SK-N-SH (cell line): ENCODE measurements around the gene TBC1D1. TPM values are rescaled to one million over a fixed set of nuclear protein-coding genes. Genes with fewer than 3 reads are reported as not detected.

Source experiments
- CTCF ChIA-PET: fragments of 300-600, 350-600 bp; formaldehyde crosslinking; extraction: SDS; loops from one replicate; lab custom pipeline; 2021; lab: Yijun Ruan, JAX
- POLR2A ChIA-PET: fragments of 350-600 bp; sonication (Branson Sonifier 250); formaldehyde crosslinking; extraction: SDS; loops from one replicate; lab custom pipeline; 2020; ENCODE audit warnings: antibody characterized with exemption, inconsistent platforms; lab: Yijun Ruan, JAX
- DNase-seq: peaks from one replicate; pipeline ENCODE4 v3.0.0; 2012
- H2AFZ ChIP-seq: fragments of 200-600 bp; sonication (generic); 2 replicates; pipeline ENCODE4 v1.8.1; 2016; ENCODE audit warnings: antibody characterized with exemption, mild to moderate bottlenecking, low read depth
- H3F3A ChIP-seq: fragments of 200-600 bp; sonication (generic); replicated peaks from 2 replicates; pipeline ENCODE3; 2016; ENCODE audit warnings: antibody characterized with exemption, mild to moderate bottlenecking; ENCODE audit not compliant: insufficient read depth
- H3K27ac ChIP-seq, 2 experiments: fragments of 200-500 bp in 1 of 2; fragments of 200-600 bp in 1 of 2; sonication (Bioruptor generic) in 1 of 2; sonication (generic), shearing (Covaris generic) in 1 of 2; 2 replicates each; pipeline versions ENCODE4 v1.5.1 to v1.6.1; 2014 to 2016; ENCODE audit warnings: low read depth in 2 of 2, inconsistent platforms in 1 of 2, low read length in 1 of 2, mild to moderate bottlenecking in 1 of 2, mixed read lengths in 1 of 2
- H3K27me3 ChIP-seq: fragments of 200-600 bp; sonication (generic), shearing (Covaris generic); 2 replicates; pipeline ENCODE4 v1.6.1; 2016; ENCODE audit warnings: mixed run types; ENCODE audit not compliant: insufficient read depth
- H3K36me3 ChIP-seq, 2 experiments: fragments of 200-500 bp in 1 of 2; fragments of 200-600 bp in 1 of 2; sonication (Bioruptor generic) in 1 of 2; sonication (generic) in 1 of 2; replicated peaks in 1 of 2; 2 replicates each; pipeline versions ENCODE3 to v1.5.1; 2014 to 2016; ENCODE audit warnings: low read length in 1 of 2, mild to moderate bottlenecking in 1 of 2; ENCODE audit not compliant: insufficient read depth in 2 of 2, control insufficient read depth in 1 of 2
- H3K4me1 ChIP-seq, 2 experiments: fragments of 200-500 bp in 1 of 2; fragments of 200-600 bp in 1 of 2; sonication (Bioruptor generic) in 1 of 2; sonication (generic), shearing (Covaris generic) in 1 of 2; 2 replicates each; pipeline versions ENCODE4 v1.5.1 to v1.6.1; 2014 to 2016; ENCODE audit warnings: low read depth in 1 of 2, low read length in 1 of 2, mixed run types in 1 of 2; ENCODE audit not compliant: insufficient read depth in 2 of 2, control insufficient read depth in 1 of 2
- H3K4me2 ChIP-seq: fragments of 200-600 bp; sonication (generic), shearing (Covaris generic); 2 replicates; pipeline ENCODE4 v1.6.1; 2017; ENCODE audit warnings: mixed run types
- H3K4me3 ChIP-seq, 2 experiments: fragments of 200-500 bp in 1 of 2; fragments of 200-600 bp in 1 of 2; sonication (Bioruptor generic) in 1 of 2; sonication (generic), shearing (Covaris generic) in 1 of 2; 2 replicates each; pipeline versions ENCODE4 v1.5.1 to v1.8.1; 2014 to 2016; ENCODE audit warnings: low read depth in 2 of 2, inconsistent platforms in 1 of 2, low read length in 1 of 2, mild to moderate bottlenecking in 1 of 2, mixed read lengths in 1 of 2, moderate library complexity in 1 of 2
- H3K79me2 ChIP-seq: fragments of 200-600 bp; sonication (generic); 2 replicates; pipeline ENCODE4 v1.8.1; 2017; ENCODE audit warnings: mild to moderate bottlenecking; ENCODE audit not compliant: insufficient read depth
- H3K9ac ChIP-seq: fragments of 200-600 bp; sonication (generic); 2 replicates; pipeline ENCODE4 v1.6.1; 2017; ENCODE audit warnings: mixed run types
- H3K9me2 ChIP-seq: fragments of 200-600 bp; sonication (generic); 2 replicates; pipeline ENCODE4 v1.6.1; 2017; ENCODE audit warnings: mixed run types
- H3K9me3 ChIP-seq: fragments of 200-600 bp; sonication (generic); 2 replicates; pipeline ENCODE4 v1.6.1; 2017; ENCODE audit warnings: mixed run types, mild to moderate bottlenecking, moderate library complexity
- H4K20me1 ChIP-seq: fragments of 200-600 bp; sonication (generic); 2 replicates; pipeline ENCODE4 v1.6.1; 2017; ENCODE audit warnings: mild to moderate bottlenecking, mixed run types; ENCODE audit not compliant: insufficient read depth
- CTCF ChIP-seq: fragments of 200-600 bp; sonication (generic); IDR thresholded peaks from 2 replicates; pipeline ENCODE4 v1.6.1; 2017; ENCODE audit warnings: antibody characterized with exemption, mild to moderate bottlenecking, moderate library complexity
- EZH2phosphoT487 ChIP-seq: fragments of 200-600 bp; sonication (generic); IDR thresholded peaks from 2 replicates; pipeline ENCODE4 v1.6.1; 2017; ENCODE audit warnings: low read depth, mixed run types, mild to moderate bottlenecking, antibody characterized with exemption, moderate library complexity, borderline replicate concordance
- FOXJ3 ChIP-seq: sonication (generic); formaldehyde crosslinking; IDR thresholded peaks from 2 replicates; pipeline ENCODE4 v1.5.1; 2020; ENCODE audit warnings: mild to moderate bottlenecking, missing genetic modification reagents
- GATA2 ChIP-seq: sonication (generic); formaldehyde crosslinking; IDR thresholded peaks from 2 replicates; pipeline ENCODE4 v1.5.0; 2020; ENCODE audit warnings: mild to moderate bottlenecking, missing genetic modification reagents
- MAX ChIP-seq: IDR thresholded peaks from 2 replicates; pipeline ENCODE4 v1.4.0; 2012; ENCODE audit warnings: low read depth
- MEF2A ChIP-seq: IDR thresholded peaks from 2 replicates; pipeline ENCODE4 v1.4.0; 2012; ENCODE audit warnings: low read depth, borderline replicate concordance
- RAD21 ChIP-seq: IDR thresholded peaks from 2 replicates; pipeline ENCODE4 v1.6.1; 2012; ENCODE audit warnings: mild to moderate bottlenecking, low read length
- RXRA ChIP-seq: IDR thresholded peaks from 2 replicates; pipeline ENCODE4 v1.4.0; 2012; ENCODE audit warnings: low read depth, mild to moderate bottlenecking, borderline replicate concordance
- SIN3A ChIP-seq: IDR thresholded peaks from 2 replicates; pipeline ENCODE4 v1.6.1; 2012; ENCODE audit warnings: low read depth, mild to moderate bottlenecking, low read length, moderate library complexity, borderline replicate concordance
- SMC3 ChIP-seq: IDR thresholded peaks from 2 replicates; pipeline ENCODE4 v1.6.1; 2012; ENCODE audit warnings: low read depth, low read length, improper control_type of control experiment
- TAF1 ChIP-seq: IDR thresholded peaks from 2 replicates; pipeline ENCODE4 v1.6.1; 2012; ENCODE audit warnings: low read depth, mild to moderate bottlenecking, low read length, moderate library complexity, borderline replicate concordance
- TEAD4 ChIP-seq: IDR thresholded peaks from 2 replicates; pipeline ENCODE4 v1.4.0; 2012; ENCODE audit warnings: mild to moderate bottlenecking, borderline replicate concordance; ENCODE audit not compliant: insufficient read depth
- YY1 ChIP-seq: IDR thresholded peaks from 2 replicates; pipeline ENCODE4 v1.4.0; 2012; ENCODE audit warnings: low read depth, mild to moderate bottlenecking
- WGBS: methylation state at CpG from one replicate; pipeline ENCODE4 v1.1.6; 2017; ENCODE audit warnings: low lambda C conversion rate; 5-methylcytosine and 5-hydroxymethylcytosine counted together
- polyA plus RNA-seq, 3 experiments: library from polyadenylated mRNA; depleted of rRNA; stranded (reverse); fragments of >200 nt; gene quantifications; 2 replicates each; pipeline ENCODE4 v1.2.3, GENCODE V29; 2012
- TF ChIP-seq, protein P1 (sequence below): IDR thresholded peaks from 2 replicates; pipeline ENCODE4; 2012
- TF ChIP-seq, protein P2 (sequence below): fragments of 150-350 bp; IDR thresholded peaks from 2 replicates; pipeline ENCODE4 v1.6.1; 2017; ENCODE audit warnings: antibody characterized with exemption, low read length, low read depth, borderline replicate concordance
- TF ChIP-seq, protein P3 (sequence below): IDR thresholded peaks from 2 replicates; pipeline ENCODE4 v1.4.0; 2012; ENCODE audit warnings: low read depth, borderline replicate concordance

Gene TBC1D1
- polyA plus RNA-seq, 1 of the 3 experiments (the other 2 are of a cell fraction), result 29.8 TPM

- no peaks in the 10 kb centered on the region for H3K79me2 ChIP-seq
- H3K9ac ChIP-seq, result no peak overlapping the region
- no peaks in the 10 kb centered on the region for H3K9me2 ChIP-seq
- H3K9me3 ChIP-seq, result no peaks in the 10 kb centered on the region
- H3F3A ChIP-seq, result peaks cover 3% of the 10 kb centered on the region
- no peaks in the 10 kb centered on the region for H3K27me3 ChIP-seq
- no peak overlapping the region for H3K4me3 ChIP-seq
- POLR2A ChIA-PET, result no interaction called here
- peaks cover 17 to 32% of the 10 kb centered on the region in 2 experiments for H3K36me3 ChIP-seq
- no peak overlapping the region for H2AFZ ChIP-seq
- TF ChIP-seq, protein P1, sequence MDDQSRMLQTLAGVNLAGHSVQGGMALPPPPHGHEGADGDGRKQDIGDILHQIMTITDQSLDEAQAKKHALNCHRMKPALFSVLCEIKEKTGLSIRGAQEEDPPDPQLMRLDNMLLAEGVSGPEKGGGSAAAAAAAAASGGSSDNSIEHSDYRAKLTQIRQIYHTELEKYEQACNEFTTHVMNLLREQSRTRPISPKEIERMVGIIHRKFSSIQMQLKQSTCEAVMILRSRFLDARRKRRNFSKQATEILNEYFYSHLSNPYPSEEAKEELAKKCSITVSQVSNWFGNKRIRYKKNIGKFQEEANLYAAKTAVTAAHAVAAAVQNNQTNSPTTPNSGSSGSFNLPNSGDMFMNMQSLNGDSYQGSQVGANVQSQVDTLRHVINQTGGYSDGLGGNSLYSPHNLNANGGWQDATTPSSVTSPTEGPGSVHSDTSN, result no peak
- TF ChIP-seq SIN3A (no peak), TEAD4 (no peak), MEF2A (no peak)
- TF ChIP-seq, protein P2, sequence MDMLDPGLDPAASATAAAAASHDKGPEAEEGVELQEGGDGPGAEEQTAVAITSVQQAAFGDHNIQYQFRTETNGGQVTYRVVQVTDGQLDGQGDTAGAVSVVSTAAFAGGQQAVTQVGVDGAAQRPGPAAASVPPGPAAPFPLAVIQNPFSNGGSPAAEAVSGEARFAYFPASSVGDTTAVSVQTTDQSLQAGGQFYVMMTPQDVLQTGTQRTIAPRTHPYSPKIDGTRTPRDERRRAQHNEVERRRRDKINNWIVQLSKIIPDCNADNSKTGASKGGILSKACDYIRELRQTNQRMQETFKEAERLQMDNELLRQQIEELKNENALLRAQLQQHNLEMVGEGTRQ, result no peak
- TF ChIP-seq, protein P3, sequence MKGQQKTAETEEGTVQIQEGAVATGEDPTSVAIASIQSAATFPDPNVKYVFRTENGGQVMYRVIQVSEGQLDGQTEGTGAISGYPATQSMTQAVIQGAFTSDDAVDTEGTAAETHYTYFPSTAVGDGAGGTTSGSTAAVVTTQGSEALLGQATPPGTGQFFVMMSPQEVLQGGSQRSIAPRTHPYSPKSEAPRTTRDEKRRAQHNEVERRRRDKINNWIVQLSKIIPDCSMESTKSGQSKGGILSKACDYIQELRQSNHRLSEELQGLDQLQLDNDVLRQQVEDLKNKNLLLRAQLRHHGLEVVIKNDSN, result no peak
- TF ChIP-seq, all 33 proteins: peak for 0
- Histone ChIP-seq H3K4me1 (no peaks in the 10 kb centered on the region; a peak in 1 of 4 replicates), H3K4me2 (no peak overlapping the region), H4K20me1 (no peaks in the 10 kb centered on the region), H3K27ac (no peak overlapping the region)
- 87% methylated on average over 4 of the region's 4 CpGs for WGBS
- no peak for DNase-seq
- CTCF ChIA-PET, result interaction anchor here (0.7 to 1.9 kb wide), 2 partner anchors 54 to 119 kb away, joined by 3 to 6 read pairs; no protein-coding TSS in a partner anchor
Observed at GRCh38 chr4:37858112-37858511, 32.8 kb upstream of the TBC1D1 start.

DNA sequence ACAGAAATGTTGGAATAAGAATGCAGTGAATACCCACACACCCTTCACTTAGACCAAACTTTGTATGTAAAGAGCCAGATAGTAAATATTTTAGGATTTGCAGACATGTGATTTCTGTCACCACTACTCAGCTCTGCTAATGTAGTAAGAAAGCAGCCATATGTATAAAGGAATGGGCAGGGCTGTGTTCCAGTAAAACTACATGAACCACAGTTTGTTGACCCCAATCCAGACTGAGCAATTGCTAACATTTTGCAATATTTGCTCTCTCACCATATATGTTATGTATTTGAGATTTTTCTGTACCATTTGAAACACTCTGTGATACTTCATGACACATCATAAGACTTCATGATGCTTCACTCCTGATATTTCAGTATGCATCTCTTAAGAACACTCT is 32.0 kb upstream of the TBC1D1 start:
- no peaks in the 10 kb centered on the region for H3K9me2 ChIP-seq
- H4K20me1 ChIP-seq, result no peaks in the 10 kb centered on the region
- no peak overlapping the region for H3K4me3 ChIP-seq
- H3F3A ChIP-seq, result peaks cover 3% of the 10 kb centered on the region
- H3K27ac ChIP-seq, result no peak overlapping the region
- no peak for DNase-seq
- POLR2A ChIA-PET, result no interaction called here
- TF ChIP-seq CTCF (no peak), SMC3 (no peak), GATA2 (CRISPR knock-in tag) (no peak), MEF2A (no peak), MAX (no peak), FOXJ3 (CRISPR knock-in tag) (no peak), RXRA (no peak), TAF1 (no peak), YY1 (no peak), EZH2phosphoT487 (no peak), RAD21 (no peak)
- TF ChIP-seq, protein P2, result no peak
- no peak overlapping the region for H3K4me2 ChIP-seq
- no peaks in the 10 kb centered on the region for H3K27me3 ChIP-seq
- H3K79me2 ChIP-seq, result no peaks in the 10 kb centered on the region
- no peaks in the 10 kb centered on the region for H3K9me3 ChIP-seq
- CTCF ChIA-PET, result interaction anchor here (0.6 kb wide), 1 partner anchor 176 kb away, joined by 3 read pairs; no protein-coding TSS in a partner anchor
- H3K36me3 ChIP-seq, result peaks cover 17 to 32% of the 10 kb centered on the region in 2 experiments
- no peak overlapping the region for H3K9ac ChIP-seq
- no peaks in the 10 kb centered on the region; a peak in 1 of 4 replicates for H3K4me1 ChIP-seq
- H2AFZ ChIP-seq, result no peak overlapping the region
